SU-DHL-6 (cell line): ENCODE measurements around the gene SCUBE1.

Source experiments
- CTCF ChIP-seq: fragments of 200-600 bp; sonication (generic); IDR thresholded peaks from one replicate; pipeline ENCODE4 v1.5.1; 2017; ENCODE audit warnings: antibody characterized with exemption, mild to moderate bottlenecking, low read length, moderate library complexity; ENCODE audit not compliant: insufficient read depth, poor library complexity, severe bottlenecking
- EZH2phosphoT487 ChIP-seq: fragments of 200-600 bp; sonication (generic), shearing (Covaris generic); conservative IDR thresholded peaks from 2 replicates; pipeline ENCODE4 v1.6.1; 2018; ENCODE audit warnings: mild to moderate bottlenecking, antibody characterized with exemption, low read length, moderate library complexity, mixed read lengths

- TF ChIP-seq CTCF (no peak), EZH2phosphoT487 (no peak)
Measured at GRCh38 chr22:43198936-43199335, 144.2 kb downstream of the SCUBE1 start.
